ENCODE results near the gene TTLL9.

The TTLL9 gene

DNA sequence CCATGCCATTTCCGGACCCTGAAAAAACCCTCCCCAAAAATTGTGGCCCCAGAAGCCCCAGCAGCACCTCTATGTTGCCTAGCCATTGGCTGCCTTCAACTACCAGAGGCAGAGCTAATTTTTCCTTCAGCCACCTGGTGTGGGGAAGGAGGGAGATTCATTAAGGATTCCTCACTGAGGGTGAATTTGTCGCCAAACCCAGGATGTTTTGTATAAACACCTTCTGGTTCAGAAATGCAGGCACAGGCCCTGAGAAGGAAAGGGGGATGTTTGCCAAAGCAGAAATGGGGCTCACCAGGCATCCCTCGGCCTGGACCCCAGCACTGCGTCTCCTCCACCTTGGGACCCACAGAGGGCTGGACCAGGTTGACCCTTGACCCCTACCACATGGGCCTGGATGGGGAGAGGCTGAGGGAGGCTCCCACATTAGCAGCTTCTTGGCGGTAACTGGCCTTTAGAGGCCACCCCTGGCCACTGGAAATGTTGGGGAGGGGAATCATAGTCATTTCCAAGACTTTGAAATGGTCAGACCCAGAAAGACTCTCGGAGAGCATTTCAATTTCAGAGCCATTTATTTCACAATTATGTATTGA, 83.2 kb downstream of the TTLL9 start:
- H3K4me3 ChIP-seq (ENCODE audit: low read depth, low read length), result no peak overlapping the region
- TF ChIP-seq, protein P1, sequence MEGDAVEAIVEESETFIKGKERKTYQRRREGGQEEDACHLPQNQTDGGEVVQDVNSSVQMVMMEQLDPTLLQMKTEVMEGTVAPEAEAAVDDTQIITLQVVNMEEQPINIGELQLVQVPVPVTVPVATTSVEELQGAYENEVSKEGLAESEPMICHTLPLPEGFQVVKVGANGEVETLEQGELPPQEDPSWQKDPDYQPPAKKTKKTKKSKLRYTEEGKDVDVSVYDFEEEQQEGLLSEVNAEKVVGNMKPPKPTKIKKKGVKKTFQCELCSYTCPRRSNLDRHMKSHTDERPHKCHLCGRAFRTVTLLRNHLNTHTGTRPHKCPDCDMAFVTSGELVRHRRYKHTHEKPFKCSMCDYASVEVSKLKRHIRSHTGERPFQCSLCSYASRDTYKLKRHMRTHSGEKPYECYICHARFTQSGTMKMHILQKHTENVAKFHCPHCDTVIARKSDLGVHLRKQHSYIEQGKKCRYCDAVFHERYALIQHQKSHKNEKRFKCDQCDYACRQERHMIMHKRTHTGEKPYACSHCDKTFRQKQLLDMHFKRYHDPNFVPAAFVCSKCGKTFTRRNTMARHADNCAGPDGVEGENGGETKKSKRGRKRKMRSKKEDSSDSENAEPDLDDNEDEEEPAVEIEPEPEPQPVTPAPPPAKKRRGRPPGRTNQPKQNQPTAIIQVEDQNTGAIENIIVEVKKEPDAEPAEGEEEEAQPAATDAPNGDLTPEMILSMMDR (IDR thresholded peaks at IDR 0.05; ENCODE audit: low read depth, low read length), result no peak

DNA sequence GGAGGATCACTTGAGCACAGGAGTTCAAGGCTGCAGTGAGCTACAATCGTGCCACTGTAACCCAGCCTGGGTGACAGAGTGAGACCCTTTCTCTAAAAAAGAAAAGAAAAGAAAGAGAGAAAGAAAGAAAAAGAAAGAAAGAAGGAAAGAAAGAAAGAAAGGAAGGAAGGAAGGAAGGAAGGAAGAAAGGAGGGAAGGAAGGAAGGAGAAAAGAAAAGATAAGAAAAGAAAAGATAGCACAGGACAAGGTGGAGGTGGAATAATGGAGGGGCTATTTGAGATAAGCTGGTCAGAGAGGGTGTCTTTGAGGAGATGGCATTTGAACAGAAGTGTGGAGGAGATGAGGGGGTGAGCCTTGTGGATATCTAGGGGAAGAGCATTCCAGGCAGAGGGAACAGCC, 84.1 kb downstream of the TTLL9 start:
- H3K4me3 ChIP-seq (ENCODE audit: low read depth, low read length), result no peak overlapping the region
- TF ChIP-seq, protein P1 (IDR thresholded peaks at IDR 0.05; ENCODE audit: low read depth, low read length), result no peak

DNA sequence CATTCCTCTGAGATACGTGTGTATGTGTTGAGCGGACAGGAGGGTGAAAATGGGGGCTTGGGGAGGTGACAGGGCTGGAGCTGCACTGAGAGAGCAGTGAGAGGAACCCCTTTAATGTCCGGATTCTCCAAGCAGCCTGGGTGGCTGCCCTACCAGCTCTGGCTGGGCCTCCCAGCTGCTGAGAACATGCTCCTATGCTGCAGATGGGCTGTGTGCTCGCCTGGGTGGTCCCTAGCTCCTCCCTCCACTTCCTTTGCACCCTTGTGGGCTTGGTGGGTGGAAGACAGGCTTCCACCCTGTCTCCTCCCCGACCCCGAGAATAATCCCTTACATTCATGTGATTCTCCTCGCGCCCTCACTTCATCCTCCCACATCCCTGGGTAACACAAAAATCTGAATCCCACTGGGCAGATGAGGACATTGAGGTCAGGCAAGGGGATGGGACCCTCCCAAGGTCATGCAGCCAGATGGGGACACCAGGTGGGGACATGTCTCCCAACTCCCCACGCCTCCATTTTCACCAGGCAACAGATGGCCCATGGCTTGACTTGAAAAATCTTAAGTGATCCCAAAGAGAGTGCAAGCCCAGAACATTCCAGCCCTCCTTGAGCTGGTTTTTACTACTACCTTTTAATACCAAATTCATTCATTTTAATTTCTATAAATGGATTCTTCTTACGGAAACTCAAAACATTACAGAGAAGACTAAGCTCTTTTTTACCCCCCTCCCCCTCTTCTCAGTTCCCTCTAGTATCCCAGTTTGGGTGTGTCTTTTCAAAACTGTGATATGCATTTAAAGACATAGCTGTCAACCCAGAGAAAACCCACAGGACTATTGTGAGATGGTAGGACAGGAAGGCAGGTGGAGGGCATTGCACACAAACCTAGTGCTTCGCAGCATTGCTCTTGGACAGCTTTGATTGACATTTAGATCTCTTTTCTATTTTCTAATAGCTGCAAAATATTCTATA, 86.4 kb downstream of the TTLL9 start:
- TF ChIP-seq, protein P1 (IDR thresholded peaks at IDR 0.05; ENCODE audit: low read depth, low read length), result no peak

DNA sequence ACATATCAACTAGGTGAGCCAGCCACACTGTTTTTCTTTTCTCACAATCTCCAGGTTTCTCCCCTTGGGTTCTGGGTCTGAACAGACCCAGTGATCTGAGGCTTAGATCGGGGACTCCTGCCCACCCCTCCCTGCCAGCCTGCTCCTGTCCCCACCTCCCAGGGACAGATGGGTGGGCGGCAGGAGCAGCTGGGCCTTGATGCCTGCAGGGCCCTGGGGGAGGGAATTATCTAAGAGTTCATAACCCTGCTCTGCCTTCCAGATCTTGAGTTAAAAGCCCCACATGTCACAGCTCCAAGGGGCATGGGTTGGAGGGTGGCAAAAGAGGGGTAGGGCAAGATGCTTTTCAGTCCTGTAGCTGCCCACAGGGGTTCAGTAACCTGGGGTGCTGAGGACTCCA, 92.3 kb downstream of the TTLL9 start:
- TF ChIP-seq, protein P1 (IDR thresholded peaks at IDR 0.05; ENCODE audit: low read depth, low read length), result no peak

More for the DNA sequence above, 86.4 kb downstream of the TTLL9 start:
- no peak overlapping the region for H3K4me3 ChIP-seq (ENCODE audit: low read depth, low read length)

DNA sequence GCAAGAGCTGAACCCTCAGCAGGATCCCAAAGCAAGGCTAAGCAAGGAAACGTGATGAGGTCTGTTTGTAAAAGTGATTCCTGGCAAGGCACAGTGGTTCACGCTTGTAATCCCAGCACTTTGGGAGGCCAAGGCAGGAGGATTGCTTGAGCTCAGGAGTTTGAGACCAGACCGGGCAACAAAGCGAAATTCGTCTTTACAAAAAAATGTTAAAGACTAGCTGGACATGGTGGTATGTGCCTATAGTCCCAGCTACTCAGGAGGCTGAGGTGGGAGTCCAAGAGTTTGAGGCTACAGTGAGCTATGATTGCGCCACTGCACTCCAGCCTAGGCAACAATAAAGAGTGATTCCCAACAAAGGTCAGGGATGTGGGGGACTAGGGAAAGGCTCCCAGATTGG, 93.5 kb downstream of the TTLL9 start:
- TF ChIP-seq, protein P1 (IDR thresholded peaks at IDR 0.05; ENCODE audit: low read depth, low read length), result no peak
- no peak overlapping the region for H3K4me3 ChIP-seq (ENCODE audit: low read depth, low read length)

More for the DNA sequence above, 92.3 kb downstream of the TTLL9 start:
- no peak overlapping the region for H3K4me3 ChIP-seq (ENCODE audit: low read depth, low read length)

DNA sequence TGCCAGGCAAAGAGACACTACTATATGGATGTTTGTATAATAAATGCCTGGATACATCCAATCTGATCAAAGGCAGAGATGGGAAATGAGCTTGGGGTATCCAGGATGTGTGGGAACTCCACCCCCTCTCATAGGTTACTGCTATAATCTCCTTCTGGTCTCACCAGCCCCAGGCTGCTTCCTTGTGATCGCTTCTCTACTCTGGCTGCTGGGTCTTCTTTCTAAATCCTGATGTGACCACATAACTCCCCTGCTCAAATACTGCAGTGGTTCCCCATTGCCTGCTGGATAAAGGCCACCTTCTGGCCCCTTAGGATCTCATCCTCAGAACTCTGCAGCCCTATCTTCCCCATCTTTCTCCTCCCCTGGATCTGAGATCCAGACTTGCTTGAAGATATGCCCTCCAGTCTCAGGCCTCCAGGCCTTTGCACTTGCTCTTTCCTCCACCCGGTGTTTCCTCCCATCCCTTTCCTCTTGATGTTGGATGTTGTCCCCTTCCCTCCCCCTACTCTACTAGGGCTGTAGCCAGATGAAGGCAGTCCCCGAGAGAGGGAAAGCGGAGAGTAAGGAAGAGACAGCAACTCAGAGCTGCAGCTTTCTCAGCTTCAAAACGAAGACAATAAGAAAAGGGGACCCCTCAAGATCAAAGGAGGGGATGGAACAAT, 96.7 kb downstream of the TTLL9 start:
- TF ChIP-seq, protein P1 (IDR thresholded peaks at IDR 0.05; ENCODE audit: low read depth, low read length), result no peak
- no peak overlapping the region for H3K4me3 ChIP-seq (ENCODE audit: low read depth, low read length)

Measured in WI38 (cell line).